ENCODE data around the gene BDNF.

The BDNF gene

DNA sequence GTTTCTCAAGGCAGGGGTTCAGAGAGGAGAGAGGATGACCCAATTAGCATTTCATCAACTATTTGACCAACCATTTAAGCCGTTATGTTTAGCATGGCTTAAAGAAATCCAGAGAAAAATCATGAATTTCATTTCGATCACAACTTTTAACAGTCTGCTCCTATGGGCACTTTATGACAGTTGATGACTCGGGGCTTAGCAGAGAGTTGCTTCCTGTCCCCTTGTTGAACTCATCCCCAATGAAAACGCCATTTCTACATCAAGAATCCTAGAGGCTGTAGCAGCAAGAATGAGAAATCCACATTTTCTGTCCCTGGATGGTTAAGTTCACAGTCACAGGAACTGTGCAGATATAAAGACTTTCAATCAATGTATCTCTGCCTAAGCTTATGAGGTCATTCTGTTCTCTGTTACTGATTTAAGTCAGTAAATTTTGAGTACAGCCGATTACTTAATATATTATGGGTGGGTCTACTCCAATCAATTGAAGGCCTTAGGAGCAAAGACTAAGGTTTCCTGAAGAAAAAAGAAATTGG, 81.1 kb downstream of the BDNF start:
- Mint-ChIP-seq H3K4me1 (no peaks in the 10 kb centered on the region), H3K4me3 (no peak overlapping the region), H3K27ac (no peak overlapping the region), H3K27me3 (no peaks in the 10 kb centered on the region), H3K36me3 (no peaks in the 10 kb centered on the region), H3K9me3 (no peaks in the 10 kb centered on the region)
- DNase-seq, result no peak
- CTCF ChIA-PET, result no interaction called here

DNA sequence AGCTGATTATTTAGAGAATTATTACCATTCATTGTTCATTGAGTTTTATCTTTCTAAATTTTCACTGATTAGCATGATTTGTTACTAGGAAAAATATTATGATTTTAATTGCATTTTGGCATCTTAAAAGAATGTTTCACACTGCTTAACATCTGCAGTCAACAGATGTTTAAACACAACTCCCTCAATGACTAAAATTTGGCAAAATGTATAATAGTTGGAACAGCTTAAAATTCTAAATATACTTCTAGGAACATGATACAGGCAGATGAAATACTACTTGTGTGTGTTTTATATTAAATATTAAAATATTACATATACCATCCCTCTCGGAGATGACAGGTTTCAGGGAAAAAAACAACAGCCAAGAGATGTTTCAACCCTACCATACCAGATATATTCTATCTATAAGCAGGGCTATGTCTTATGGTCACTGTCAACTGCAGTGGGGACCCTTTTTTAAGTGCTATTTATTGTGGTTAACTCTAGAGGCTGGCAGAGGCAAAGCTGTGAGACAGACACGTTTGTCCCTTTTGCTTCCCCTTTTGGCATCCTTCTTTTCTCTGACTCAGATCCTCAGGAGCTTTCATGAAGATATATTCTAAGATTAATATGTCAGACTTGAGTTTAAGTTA, 81.9 kb downstream of the BDNF start:
- no peaks in the 10 kb centered on the region for H3K4me1 Mint-ChIP-seq
- CTCF ChIA-PET, result no interaction called here
- H3K27me3 Mint-ChIP-seq, result no peaks in the 10 kb centered on the region
- DNase-seq, result no peak
- H3K4me3 Mint-ChIP-seq, result no peak overlapping the region
- no peaks in the 10 kb centered on the region for H3K9me3 Mint-ChIP-seq
- H3K27ac Mint-ChIP-seq, result no peak overlapping the region
- no peaks in the 10 kb centered on the region for H3K36me3 Mint-ChIP-seq

DNA sequence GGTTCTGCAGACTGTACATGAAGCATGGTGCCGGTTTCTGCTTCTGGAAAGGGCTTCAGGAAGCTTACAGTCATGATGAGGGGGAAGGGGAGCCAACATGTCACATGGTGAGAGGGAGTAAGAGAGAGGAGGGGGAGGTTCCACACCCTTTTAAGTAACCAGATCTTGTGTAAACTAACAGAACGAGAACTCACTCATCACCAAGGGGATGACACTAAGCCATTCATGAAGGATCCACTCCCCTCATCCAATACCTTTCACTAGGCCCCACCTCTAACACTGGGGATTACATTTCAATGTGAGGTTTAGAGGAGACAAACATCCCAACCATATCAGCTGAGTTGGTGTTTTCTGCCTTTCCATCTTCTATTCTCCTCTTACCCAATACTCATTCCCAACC, 83.5 kb downstream of the BDNF start:
- no peak overlapping the region for H3K27ac Mint-ChIP-seq
- no peak for DNase-seq
- no peaks in the 10 kb centered on the region for H3K9me3 Mint-ChIP-seq
- H3K36me3 Mint-ChIP-seq, result no peaks in the 10 kb centered on the region
- H3K27me3 Mint-ChIP-seq, result no peaks in the 10 kb centered on the region
- CTCF ChIA-PET, result no interaction called here
- no peaks in the 10 kb centered on the region for H3K4me1 Mint-ChIP-seq
- no peak overlapping the region for H3K4me3 Mint-ChIP-seq

DNA sequence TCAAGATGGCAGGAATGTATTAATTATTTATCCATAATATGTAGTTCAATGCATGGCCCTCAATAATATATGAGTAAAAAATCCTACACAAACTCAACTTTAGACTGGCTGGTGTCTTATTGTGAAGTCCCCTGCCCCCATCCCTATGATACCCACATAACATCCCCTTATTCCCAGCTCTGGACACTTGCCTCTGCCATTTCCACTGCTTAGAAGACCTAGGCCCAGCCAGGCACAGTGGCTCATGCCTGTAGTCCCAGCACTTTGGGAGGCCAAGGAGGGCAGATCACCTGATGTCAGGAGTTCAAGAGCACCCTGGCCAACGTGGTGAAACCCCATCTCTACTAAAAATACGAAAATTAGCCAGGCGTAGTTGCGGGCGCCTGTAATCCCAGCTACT, 84.4 kb downstream of the BDNF start:
- DNase-seq, result no peak
- Mint-ChIP-seq H3K27ac (no peak overlapping the region), H3K9me3 (no peaks in the 10 kb centered on the region), H3K4me1 (no peaks in the 10 kb centered on the region), H3K4me3 (no peak overlapping the region), H3K27me3 (no peaks in the 10 kb centered on the region), H3K36me3 (no peaks in the 10 kb centered on the region)
- CTCF ChIA-PET, result no interaction called here

DNA sequence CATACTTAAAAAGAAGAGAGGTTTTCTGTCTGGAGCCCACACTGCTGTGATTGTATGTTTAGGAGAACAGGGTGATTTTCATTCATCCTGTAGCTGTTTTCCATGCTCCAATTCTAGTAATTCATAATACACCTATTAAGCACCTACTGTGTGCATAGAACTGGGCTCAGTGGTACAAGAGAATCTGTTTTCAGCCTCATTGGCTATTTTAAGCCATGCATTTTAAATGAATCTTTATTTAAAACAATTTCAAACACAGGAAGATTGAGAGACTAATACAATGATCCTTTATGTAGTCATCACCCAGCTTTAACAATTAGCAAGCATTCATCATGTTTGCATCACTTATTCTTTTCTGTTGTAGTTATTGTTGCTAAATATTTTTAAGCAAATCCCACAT, 86.2 kb downstream of the BDNF start:
- Mint-ChIP-seq H3K9me3 (no peaks in the 10 kb centered on the region), H3K27ac (no peak overlapping the region), H3K4me3 (no peak overlapping the region), H3K4me1 (no peaks in the 10 kb centered on the region), H3K36me3 (no peaks in the 10 kb centered on the region), H3K27me3 (no peaks in the 10 kb centered on the region)
- no peak for DNase-seq
- CTCF ChIA-PET, result no interaction called here

DNA sequence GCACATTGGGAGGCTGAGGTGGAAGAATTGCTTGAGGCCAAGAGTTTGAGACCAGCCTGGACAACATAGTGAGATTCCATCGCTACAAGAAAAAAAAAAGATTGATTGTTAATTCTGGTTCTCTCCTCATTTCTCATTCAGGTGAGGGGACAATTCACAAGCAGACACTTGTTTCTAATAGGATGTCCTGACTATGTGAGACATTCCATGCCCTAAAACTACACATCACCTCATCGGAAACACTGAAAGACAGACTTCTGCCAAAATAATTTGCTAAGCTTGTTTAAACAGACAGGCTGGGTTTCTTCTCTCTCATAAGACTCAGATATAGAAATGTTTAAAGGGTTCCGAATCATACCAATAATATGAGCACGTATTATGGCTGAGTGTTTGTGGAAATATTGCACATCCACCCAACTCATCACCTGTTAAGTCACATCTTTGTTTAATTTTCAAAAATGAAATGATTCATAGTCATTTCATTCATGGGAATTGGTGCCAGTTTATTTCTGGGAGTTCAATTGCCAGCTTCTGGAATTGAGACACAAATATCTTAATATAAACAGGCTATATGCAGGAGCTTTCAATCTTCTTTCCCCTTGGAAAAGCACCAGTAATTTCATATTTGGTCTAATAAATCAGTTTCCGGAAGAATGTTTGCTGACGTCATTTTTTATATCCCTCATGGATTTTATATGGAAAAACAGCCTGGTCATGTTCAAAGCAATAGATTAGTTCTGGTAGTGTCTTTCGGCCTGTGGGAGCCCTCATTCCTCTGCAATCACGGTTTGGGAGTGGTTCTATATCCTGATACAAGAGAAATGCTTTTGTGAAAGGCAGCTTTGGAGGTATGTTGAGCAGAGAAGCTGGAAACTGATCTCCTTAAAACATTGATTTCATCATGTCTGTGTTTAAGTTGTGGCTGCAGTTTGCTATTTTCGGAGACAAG, 87.0 kb downstream of the BDNF start:
- Mint-ChIP-seq H3K27ac (no peak overlapping the region), H3K27me3 (no peaks in the 10 kb centered on the region), H3K4me1 (no peaks in the 10 kb centered on the region), H3K4me3 (no peak overlapping the region), H3K36me3 (no peaks in the 10 kb centered on the region), H3K9me3 (no peaks in the 10 kb centered on the region)
- no peak for DNase-seq
- CTCF ChIA-PET, result no interaction called here

DNA sequence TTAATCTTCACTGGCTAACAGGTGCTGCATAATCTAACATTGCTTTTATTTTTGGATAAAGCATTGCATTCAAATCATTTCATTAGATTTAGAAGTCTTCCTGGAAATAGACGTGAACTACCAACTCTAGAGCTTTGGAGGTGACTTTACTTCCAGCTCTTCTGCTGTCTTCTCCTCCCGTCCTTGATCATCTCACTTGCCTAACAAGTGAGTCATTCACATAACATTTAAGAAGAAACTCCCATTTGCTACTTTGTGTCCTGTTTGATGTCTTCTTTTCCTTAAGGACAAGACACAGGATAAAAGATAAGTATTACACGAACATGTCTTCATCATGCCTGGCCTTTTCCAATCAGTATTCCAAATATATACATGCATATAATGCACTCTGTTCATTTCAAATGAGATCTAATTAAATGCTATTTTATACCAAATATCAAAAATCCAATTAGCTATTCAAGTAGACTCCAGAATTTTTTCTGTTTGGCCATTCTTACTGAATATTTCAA, 88.3 kb downstream of the BDNF start:
- no peaks in the 10 kb centered on the region for H3K27me3 Mint-ChIP-seq
- CTCF ChIA-PET, result no interaction called here
- no peaks in the 10 kb centered on the region for H3K4me1 Mint-ChIP-seq
- no peaks in the 10 kb centered on the region for H3K9me3 Mint-ChIP-seq
- no peaks in the 10 kb centered on the region for H3K36me3 Mint-ChIP-seq
- H3K4me3 Mint-ChIP-seq, result no peak overlapping the region
- no peak for DNase-seq
- no peak overlapping the region for H3K27ac Mint-ChIP-seq

DNA sequence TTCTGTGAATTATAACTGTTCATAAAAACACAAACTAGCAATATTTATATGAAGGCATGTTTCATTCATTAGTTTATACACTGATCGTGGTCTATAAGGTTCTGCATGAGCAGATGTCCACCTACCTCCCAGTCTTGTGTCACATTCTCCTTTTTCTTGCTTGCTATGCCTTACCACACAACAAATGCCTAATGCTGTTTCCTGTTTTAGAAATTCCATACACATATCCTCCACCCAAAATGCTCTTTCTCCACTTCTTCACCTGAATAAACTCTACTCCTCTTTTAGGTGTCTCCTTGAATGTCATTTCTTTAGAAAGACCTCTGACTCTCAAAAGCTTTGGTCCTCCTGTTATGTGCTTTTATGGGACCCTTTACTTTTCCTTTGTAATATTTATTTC, 88.9 kb downstream of the BDNF start:
- H3K36me3 Mint-ChIP-seq, result no peaks in the 10 kb centered on the region
- no peak overlapping the region for H3K4me3 Mint-ChIP-seq
- no peaks in the 10 kb centered on the region for H3K4me1 Mint-ChIP-seq
- no peak for DNase-seq
- no peaks in the 10 kb centered on the region for H3K9me3 Mint-ChIP-seq
- CTCF ChIA-PET, result no interaction called here
- no peak overlapping the region for H3K27ac Mint-ChIP-seq
- no peaks in the 10 kb centered on the region for H3K27me3 Mint-ChIP-seq

DNA sequence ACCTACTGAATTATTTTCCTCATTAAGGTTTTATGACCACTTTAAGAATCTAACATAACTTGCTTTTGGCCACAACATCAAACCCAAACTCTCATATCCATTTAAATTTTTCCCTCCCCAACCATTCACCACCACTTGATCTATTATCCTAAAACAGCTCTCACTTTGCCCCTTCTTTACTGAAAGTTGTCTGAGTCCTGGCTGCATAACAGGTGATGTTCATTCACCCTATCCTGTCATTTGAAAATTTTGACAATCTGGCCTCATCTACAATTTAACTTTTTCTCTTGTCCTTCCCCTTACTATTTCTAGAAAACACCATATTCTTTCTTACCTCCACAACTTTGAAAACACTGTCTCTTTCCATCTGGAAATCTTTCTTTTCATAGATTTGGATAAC, 89.3 kb downstream of the BDNF start:
- Mint-ChIP-seq H3K4me3 (no peak overlapping the region), H3K9me3 (no peaks in the 10 kb centered on the region), H3K4me1 (no peaks in the 10 kb centered on the region), H3K36me3 (no peaks in the 10 kb centered on the region), H3K27ac (no peak overlapping the region), H3K27me3 (no peaks in the 10 kb centered on the region)
- DNase-seq, result no peak
- CTCF ChIA-PET, result no interaction called here

DNA sequence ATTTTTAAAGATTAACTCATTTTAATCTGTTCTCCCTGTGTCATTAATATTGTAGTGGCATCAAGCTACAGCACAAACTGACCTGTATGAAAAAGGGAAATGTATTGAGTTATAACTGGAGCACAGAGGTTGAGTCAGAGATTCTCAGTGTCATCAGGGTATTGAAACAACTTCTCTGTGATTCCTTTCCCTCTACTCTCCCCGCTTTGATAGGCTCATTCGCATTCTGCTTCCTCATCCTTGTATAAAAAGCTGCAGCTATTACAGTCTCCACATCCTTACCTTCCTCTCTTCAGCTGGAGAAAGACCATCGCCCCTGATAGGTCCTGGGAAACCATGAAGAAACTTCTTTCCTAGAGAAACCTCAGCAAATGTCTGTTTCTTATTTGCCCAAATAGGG, 90.0 kb downstream of the BDNF start:
- Mint-ChIP-seq H3K27ac (no peak overlapping the region), H3K4me1 (no peaks in the 10 kb centered on the region), H3K27me3 (no peaks in the 10 kb centered on the region), H3K4me3 (no peak overlapping the region), H3K9me3 (no peaks in the 10 kb centered on the region), H3K36me3 (no peaks in the 10 kb centered on the region)
- CTCF ChIA-PET, result no interaction called here
- no peak for DNase-seq

DNA sequence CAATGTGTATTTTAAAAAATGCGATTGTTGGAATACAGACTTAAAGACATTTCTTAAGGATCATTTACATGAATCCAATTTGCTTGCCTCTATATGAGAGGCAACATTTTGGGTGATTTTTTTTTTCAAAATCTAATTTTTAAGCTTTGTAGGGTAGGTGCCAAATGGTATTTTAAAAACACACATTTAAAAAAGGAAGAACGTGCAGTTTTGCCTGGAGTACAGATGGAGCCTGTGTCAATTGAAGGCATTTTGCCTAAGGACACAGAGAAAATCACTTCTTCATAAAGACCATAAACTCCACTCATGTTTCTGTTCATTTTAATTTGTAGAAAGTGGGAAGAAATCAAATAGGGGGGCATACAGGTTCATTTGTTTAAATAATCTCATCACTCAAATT, 91.3 kb downstream of the BDNF start:
- Mint-ChIP-seq H3K36me3 (no peaks in the 10 kb centered on the region), H3K4me3 (no peak overlapping the region), H3K27me3 (no peaks in the 10 kb centered on the region), H3K27ac (no peak overlapping the region), H3K9me3 (no peaks in the 10 kb centered on the region), H3K4me1 (no peaks in the 10 kb centered on the region)
- no peak for DNase-seq
- CTCF ChIA-PET, result no interaction called here

DNA sequence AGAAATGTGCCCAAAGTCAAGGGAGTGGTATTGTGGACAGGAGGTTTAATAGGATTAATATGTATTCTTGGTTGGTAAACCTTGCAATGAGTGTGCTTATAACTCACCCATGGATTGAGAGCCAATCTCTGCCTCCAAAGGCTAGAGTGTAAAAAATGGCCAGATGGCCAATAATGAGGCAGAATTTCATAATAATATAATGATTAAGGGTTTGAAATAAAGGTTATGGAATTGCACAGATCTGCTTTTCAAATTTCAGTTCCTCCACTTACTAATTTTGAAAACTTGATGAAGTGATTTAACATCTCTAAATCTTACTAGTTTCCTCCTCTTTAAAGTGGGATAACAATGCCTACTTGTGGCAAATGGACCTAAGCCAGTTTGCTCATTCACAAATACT, 94.8 kb downstream of the BDNF start:
- H3K4me3 Mint-ChIP-seq, result no peak overlapping the region
- no peaks in the 10 kb centered on the region for H3K4me1 Mint-ChIP-seq

More for the DNA sequence above, 94.8 kb downstream of the BDNF start:
- Mint-ChIP-seq H3K9me3 (no peaks in the 10 kb centered on the region), H3K27me3 (no peaks in the 10 kb centered on the region), H3K27ac (no peak overlapping the region), H3K36me3 (no peaks in the 10 kb centered on the region)
- CTCF ChIA-PET, result no interaction called here
- DNase-seq, result no peak

Measured in activated naive CD4-positive, alpha-beta T cell treated with anti-CD3 and anti-CD28 coated beads, Interleukin-2, amount 10 ng/mL, durations not matched to agents 7 days and 5 days (primary cell).